Mucosa of descending colon (tissue), 3 donors: ENCODE measurements around the gene F12. TPM values are rescaled to one million over a fixed set of nuclear protein-coding genes. Genes with fewer than 3 reads are reported as not detected.

Source experiments
- ATAC-seq: fragments of 200-7000 bp; cut with Tn5 transposase; one replicate; pipeline ENCODE4 v1.9.1; 2020; ENCODE audit warnings: mild to moderate bottlenecking, moderate library complexity
- DNase-seq, 3 donors: peaks; one replicate each; pipeline ENCODE4 v3.0.0-alpha.2; 2020
- H3K36me3 ChIP-seq: fragments of 200-600 bp; one replicate; pipeline ENCODE4 v1.8.0; 2021; ENCODE audit warnings: low read depth, mild to moderate bottlenecking
- H3K4me1 ChIP-seq: fragments of 200-600 bp; one replicate; pipeline ENCODE4 v1.8.0; 2021; ENCODE audit warnings: low read depth, mild to moderate bottlenecking
- H3K4me3 ChIP-seq: fragments of 200-600 bp; one replicate; pipeline ENCODE4 v1.8.0; 2021; ENCODE audit warnings: mild to moderate bottlenecking
- H3K9me3 ChIP-seq: fragments of 200-600 bp; one replicate; pipeline ENCODE4 v1.8.0; 2021; ENCODE audit warnings: mild to moderate bottlenecking
- CTCF ChIP-seq: fragments of 200-600 bp; IDR thresholded peaks from one replicate; pipeline ENCODE4 v1.8.0; 2022; ENCODE audit warnings: antibody characterized with exemption, mild to moderate bottlenecking
- intact Hi-C, 2 donors: fragments of 100-400 bp; cut with DNase I in 1 of 2; cut with micrococcal nuclease in 1 of 2; formaldehyde crosslinking; loops; one replicate each; pipeline versions ENCODE4 v1.11.0 to v1.11.1; 2022; cut with DNase I, micrococcal nuclease
- total RNA-seq, 3 donors: library from RNA; stranded (reverse); fragmentation: NEBNext Ultra II Directional in 2 of 3; extraction: Animal tissue kit (Norgen Biotek cat#: 25700) in 2 of 3; gene quantifications; one replicate each; pipeline versions ENCODE4 v1.2.1 to v1.2.4, GENCODE V29; 2021 to 2023
- donor health status: DM: no; HTN: no; CAD: no; lungs with moderate emphysema.
- donor health status: DM: no; HTN: no; CAD: no.
- donor health status: DM: no; HTN: yes; CAD: no.

The F12 gene
- total RNA-seq, 3 donors from 2014 or later: 3.0 to 9.2 (median 7.0) TPM

- TF ChIP-seq CTCF: no peak
- DNase-seq (peak; percentile 87 to 92 (median 89)), ATAC-seq (peak; percentile 72)
- intact Hi-C loops: loop anchor here in 1 of 2 donors (10.0 kb wide), 1 partner anchor 52 kb away; the partner anchor contains the start of gene MXD3
- peaks cover 34% of the 10 kb centered on the region for H3K4me1 ChIP-seq
- H3K4me3 ChIP-seq: no peak overlapping the region
- H3K36me3 ChIP-seq: no peaks in the 10 kb centered on the region
- H3K9me3 ChIP-seq: no peaks in the 10 kb centered on the region
These were observed 42.6 kb downstream of the F12 start for GRCh38 chr5:177366528-177367322.

GRCh38 chr5:177365845-177366527 is 43.4 kb downstream of the F12 start:
- Histone ChIP-seq H3K9me3 (no peaks in the 10 kb centered on the region), H3K4me3 (no peak overlapping the region), H3K36me3 (no peaks in the 10 kb centered on the region), H3K4me1 (peaks cover 34% of the 10 kb centered on the region)
- no peak for ATAC-seq
- intact Hi-C loops: loop anchor here in 1 of 2 donors (10.0 kb wide), 1 partner anchor 51 kb away; the partner anchor contains the start of gene MXD3
- peak in 1 of 3 donors; percentile 58 for DNase-seq
- no peak for TF ChIP-seq CTCF

GRCh38 chr5:177364159-177364962 is 45.0 kb downstream of the F12 start:
- H3K36me3 ChIP-seq: no peaks in the 10 kb centered on the region
- intact Hi-C loops: loop anchor here in 1 of 2 donors (10.0 kb wide), 1 partner anchor 50 kb away; the partner anchor contains the start of gene MXD3
- ATAC-seq: no peak
- no peaks in the 10 kb centered on the region for H3K9me3 ChIP-seq
- H3K4me1 ChIP-seq: peaks cover 29% of the 10 kb centered on the region
- no peak for TF ChIP-seq CTCF
- H3K4me3 ChIP-seq: no peak overlapping the region
- peak in 2 of 3 donors; percentile 23 to 41 for DNase-seq

- DNase-seq: peak in 1 of 3 donors; percentile 11
- H3K36me3 ChIP-seq: no peaks in the 10 kb centered on the region
- no peak for ATAC-seq
- H3K4me1 ChIP-seq: peaks cover 33% of the 10 kb centered on the region
- intact Hi-C loops: loop anchor here in 1 of 2 donors (10.0 kb wide), 1 partner anchor 49 kb away; the partner anchor contains the start of gene MXD3
- H3K9me3 ChIP-seq: no peaks in the 10 kb centered on the region
- H3K4me3 ChIP-seq: no peak overlapping the region
- TF ChIP-seq CTCF: no peak
These were observed 45.8 kb downstream of the F12 start for GRCh38 chr5:177363565-177363964.
